NOMO-1 treated with dmso at 0.1 percent for 144 hours (cell line): ENCODE data around the gene CAMK2B.

ENCODE experiments used
- DNase-seq: peaks from one replicate; lab custom pipeline; 2025; ENCODE audit not compliant: unreplicated experiment; lab: John Stamatoyannopoulos, UW

The CAMK2B gene

GRCh38 chr7:44287488-44288380 is 37.7 kb downstream of the CAMK2B start:
- no peak for DNase-seq

DNA sequence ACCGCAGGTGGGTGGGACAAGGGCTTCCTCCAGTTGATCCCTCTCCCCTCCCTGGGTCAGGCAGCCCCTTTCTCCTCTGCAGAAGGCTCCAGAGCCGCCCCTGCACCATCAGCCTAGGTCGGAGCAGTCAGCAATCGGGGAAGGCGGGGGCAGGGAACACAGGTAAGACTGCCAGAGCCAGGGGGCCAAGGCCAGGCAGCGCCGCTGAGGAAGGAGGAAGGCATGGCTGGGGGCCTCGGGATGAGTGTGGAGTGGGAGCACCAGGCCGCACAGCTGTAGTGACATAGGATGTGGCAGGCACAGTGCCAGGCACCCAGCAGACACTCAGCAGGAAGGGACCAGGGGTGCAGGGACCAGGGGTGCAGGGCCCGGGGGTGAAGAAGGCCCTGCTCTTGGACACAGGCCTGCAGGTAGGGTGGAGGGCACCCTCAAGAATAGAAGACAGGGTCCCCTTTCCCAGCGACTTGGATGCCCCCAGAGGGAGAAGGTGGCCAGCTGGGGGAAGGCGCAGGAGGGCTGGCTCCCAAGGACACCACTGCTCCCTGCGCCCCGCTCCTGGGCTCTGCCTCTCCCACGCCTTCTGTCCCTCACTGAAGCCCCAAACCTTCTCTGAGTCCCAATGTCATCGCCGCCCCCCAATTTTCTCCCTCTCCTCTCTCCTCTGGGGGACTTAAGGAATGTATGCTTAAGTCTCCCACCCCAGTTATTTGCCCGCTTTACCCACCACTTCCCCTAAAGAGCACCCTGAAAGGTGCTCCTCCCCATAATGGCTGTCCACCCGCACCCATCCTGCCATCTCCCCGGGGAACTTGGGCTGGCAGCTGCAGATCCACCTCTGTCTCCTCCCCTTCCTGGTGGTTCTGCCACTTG is 38.5 kb downstream of the CAMK2B start:
- no peak for DNase-seq

DNA sequence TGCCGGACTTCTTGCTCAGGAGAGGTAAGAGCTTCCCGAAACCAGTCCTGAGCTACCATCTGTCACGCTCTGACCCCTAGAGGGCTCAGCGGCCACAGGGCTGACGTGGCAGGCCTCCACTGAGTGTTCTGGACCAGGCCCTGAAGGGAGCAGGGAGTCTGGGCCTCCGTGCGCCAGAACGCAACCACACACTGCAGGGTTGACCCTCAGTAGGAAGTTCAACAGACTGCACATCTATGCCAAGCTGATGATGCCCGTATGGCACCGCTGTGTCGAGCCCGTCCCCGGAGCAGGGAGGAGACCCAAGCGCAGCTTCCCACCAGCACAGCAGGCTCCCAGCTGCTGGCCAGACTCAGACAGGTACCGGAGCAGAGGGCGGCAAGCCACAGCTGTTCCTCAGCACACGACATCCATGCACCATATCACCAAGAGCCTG is 39.2 kb downstream of the CAMK2B start:
- no peak for DNase-seq

- no peak for DNase-seq
Measured at GRCh38 chr7:44285561-44285960, 39.8 kb downstream of the CAMK2B start.

- DNase-seq: no peak
Measured at GRCh38 chr7:44284881-44285541, 40.4 kb downstream of the CAMK2B start.

GRCh38 chr7:44284216-44284615 is 41.2 kb downstream of the CAMK2B start:
- no peak for DNase-seq

DNA sequence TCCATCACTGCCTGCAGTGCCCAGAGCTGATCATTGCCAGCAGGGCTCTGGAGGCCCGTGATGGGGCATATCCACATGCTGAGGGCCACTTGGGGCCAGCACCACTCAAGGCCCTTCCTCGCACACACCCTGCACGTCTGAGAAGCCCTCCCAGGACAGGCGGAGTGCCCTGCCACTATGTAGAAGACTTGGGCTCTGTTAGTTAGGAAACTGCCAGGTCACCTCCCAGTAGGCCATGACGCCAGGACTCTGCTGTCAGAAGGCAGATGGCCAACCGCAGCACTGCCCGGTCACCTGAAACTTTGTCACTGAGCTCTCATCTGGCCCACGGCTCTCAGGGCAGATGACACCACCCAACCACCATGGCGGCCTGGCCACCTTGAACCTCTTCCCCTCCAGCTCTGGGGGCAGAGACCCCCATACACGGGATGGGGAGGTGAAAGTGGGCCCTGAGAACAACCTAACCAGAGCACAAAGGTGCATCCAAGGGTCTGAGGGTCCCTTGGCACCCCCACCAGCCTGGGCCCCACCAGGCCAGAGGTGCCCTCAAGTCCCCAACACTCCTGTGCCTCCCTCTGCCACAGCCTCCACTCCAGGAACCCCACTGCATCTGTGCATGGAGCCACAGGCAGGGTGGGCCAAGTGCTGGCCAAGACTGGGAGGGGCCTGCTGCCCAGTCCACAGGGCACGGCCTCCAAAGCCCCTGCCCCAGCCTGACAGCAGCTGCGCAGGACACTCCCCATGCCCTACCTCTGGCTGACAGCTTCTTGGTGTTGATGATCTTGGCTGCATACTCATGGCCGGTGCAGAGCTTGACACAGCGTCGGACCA is 41.8 kb downstream of the CAMK2B start:
- no peak for DNase-seq

GRCh38 chr7:44282601-44283171 is 42.7 kb downstream of the CAMK2B start:
- no peak for DNase-seq

- no peak for DNase-seq
Measured at GRCh38 chr7:44281811-44282600, 43.4 kb downstream of the CAMK2B start.

- no peak for DNase-seq
Measured at GRCh38 chr7:44280993-44281721, 44.2 kb downstream of the CAMK2B start.

DNA sequence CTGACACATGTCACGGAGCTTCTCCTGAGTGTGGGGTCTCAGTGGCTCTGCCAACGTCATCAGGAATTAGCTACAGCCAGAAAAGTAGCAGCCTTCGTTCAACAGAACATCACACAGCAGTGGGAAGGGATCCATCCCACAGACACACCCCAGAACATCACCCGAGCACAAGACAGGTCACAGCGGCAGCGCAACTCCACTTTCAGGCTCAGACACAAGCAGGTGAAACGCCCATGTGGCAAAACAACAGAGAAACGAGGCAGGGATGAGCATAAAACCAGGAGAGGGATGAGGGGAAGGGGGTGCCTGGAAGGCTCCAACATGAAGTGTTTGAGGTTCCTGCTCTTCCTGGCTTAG is 44.8 kb downstream of the CAMK2B start:
- no peak for DNase-seq

DNA sequence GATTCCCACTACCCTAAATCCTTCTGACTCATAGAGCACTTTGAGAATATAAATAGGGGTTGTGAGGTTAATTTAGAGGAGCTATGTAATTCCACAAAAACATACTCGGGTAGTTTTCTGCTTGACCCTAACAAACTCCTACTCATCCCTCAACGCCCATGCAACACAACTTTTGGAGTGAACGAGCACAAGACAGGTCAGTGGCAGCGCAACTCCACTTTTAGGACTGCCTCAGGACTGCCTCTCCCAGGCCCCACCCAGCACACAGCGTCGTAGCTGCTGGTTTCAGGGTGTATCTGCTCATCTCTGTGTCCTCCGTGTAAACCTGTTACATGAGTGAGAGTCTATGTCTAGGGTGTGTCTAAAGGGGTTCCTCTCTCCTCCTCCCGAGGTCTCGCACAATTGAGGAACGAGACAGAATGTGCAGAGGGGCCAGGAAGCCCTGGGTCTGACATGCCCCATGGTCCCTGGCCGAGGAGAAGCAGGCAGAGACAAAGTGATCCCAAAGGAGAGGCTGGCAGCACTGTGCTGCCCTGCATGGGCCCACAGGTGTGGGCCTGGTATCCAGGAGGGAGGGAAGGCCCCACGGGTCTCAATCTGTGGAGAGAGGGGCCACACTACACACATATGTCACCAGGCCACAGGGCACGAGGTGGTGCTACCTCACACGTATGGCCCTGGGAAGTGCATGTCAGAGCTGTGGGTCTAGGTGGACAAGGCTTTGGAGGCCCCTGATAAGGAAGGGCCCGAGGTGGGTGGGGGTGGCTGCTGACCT is 45.5 kb downstream of the CAMK2B start:
- no peak for DNase-seq

GRCh38 chr7:44279286-44279685 is 46.1 kb downstream of the CAMK2B start:
- no peak for DNase-seq

GRCh38 chr7:44278451-44279161 is 46.8 kb downstream of the CAMK2B start:
- no peak for DNase-seq

DNA sequence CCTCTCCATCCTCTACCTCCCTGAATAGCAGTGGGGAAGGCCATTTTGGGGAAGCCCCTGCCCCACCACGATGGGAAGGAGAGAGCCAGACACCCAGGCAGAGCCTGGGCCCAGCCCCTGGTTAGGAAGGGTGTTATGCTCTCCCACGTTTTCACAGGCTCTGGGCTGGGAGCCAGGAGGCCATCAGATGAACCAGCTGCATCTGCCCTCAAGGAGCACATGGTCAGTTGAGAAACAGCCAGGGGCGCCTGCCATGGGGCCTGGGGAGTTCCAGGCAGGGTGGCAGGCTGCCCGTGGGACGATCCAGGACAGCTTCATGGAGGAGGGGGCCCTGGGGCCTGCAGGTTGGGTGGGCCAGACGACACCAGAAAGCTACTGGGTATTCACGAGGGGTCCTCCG is 47.5 kb downstream of the CAMK2B start:
- DNase-seq: no peak

DNA sequence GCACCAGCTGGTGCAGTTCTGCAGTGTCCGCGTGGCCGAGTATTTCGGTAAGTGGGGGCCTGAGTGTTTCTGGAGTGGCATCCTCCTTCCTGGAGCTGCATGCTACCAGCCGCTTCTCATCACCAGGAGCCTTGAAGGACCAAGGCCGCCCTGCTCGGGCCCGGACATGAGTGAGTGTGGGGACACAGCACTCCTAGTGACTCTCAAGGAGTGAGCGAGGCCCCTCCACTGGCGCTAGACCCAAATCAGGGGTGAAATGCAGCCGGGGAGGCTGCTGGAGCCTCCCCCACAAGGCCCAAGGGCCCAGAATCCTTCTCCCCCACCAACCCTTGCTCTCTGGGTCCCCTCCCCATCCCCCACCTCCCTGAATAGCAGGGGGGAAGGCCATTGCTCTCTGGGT is 48.0 kb downstream of the CAMK2B start:
- DNase-seq: no peak

DNA sequence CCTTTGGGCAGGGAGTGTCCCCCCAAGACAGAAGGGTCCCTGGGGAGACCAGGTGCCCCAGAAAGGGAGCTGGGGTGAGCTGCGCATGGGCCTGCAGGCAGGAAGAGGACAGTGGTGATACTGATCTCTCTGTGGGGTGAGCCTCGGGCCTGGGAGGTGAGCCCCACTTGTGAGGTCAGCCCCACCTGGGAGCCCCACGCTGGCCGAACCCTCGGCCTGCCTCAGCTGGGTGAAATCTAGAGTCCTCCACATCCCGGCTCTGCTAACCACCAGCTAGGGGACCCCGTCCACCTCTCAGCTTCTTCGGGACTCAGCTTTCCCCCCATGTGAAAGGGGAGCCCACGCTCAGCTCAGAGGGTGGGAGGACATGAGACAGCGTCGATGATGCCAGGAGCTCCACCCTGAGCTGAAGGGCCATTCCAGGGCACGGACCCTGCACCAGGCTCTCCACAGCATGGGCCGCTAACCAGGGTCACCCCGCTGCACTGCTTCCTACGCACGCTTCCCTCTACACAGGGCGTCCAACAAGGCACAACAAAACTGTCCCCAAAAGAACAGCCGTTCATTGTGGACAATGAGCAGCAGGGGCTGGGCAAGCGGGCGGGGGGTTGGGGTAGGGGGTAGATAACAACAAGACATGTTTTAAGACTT is 48.7 kb downstream of the CAMK2B start:
- no peak for DNase-seq
